PFSK-1 (cell line): Measurements from ENCODE around the gene RPL38.

Experiments used
- FOXP2 ChIP-seq: optimal IDR thresholded peaks from 2 replicates; pipeline ENCODE3; 2011; ENCODE audit warnings: borderline replicate concordance, control low read depth, inconsistent platforms; ENCODE audit not compliant: insufficient read depth; ENCODE audit errors: extremely low read length, extremely low read depth
- POLR2AphosphoS5 ChIP-seq: IDR thresholded peaks from 2 replicates; pipeline ENCODE4 v1.6.1; 2012; ENCODE audit warnings: low read depth, mild to moderate bottlenecking, control low read depth, low read length, moderate library complexity
- REST ChIP-seq, 2 experiments: IDR thresholded peaks; 2 replicates each; pipeline versions ENCODE4 v1.6.1 to v1.8.0; 2011 to 2012; ENCODE audit warnings: low read depth in 2 of 2, low read length in 2 of 2, control low read depth in 1 of 2, inconsistent platforms in 1 of 2, mild to moderate bottlenecking in 1 of 2, moderate library complexity in 1 of 2; ENCODE audit not compliant: insufficient read depth in 1 of 2
- SIN3A ChIP-seq: IDR thresholded peaks from 2 replicates; pipeline ENCODE4 v1.6.1; 2012; ENCODE audit warnings: mild to moderate bottlenecking, low read length, moderate library complexity, borderline replicate concordance; ENCODE audit not compliant: insufficient read depth
- TAF1 ChIP-seq: IDR thresholded peaks from 2 replicates; pipeline ENCODE4 v1.6.1; 2012; ENCODE audit warnings: low read length, control low read depth, borderline replicate concordance; ENCODE audit not compliant: insufficient read depth

RPL38 gene

DNA sequence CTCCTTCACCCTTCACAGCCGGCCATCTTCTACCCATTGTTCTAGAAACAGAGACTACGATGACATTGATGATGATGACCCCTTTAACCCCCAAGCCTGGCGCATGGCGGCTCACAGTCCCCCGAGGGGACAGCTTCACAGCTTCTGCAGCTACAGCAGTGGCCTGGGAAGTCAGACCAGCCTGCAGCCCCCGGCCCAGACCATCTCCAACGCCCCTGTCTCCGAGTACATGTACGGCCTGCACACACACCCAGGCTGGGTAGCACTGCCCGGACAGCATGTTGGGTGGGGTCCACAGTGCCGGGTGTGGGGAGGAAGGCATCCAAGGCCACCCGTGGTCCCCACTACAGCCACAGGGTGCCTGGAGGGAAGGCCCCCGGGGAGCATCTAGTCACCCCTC is 49.6 kb downstream of the RPL38 start:
- TF ChIP-seq POLR2AphosphoS5 (no peak), REST (IDR thresholded peaks at IDR 0.05; ENCODE audit: insufficient read depth in 1 of 2, low read depth in 2 of 2, low read length in 2 of 2) (no peak), TAF1 (no peak), FOXP2 (no peak), SIN3A (no peak)

- TF ChIP-seq REST (IDR thresholded peaks at IDR 0.05; ENCODE audit: insufficient read depth in 1 of 2, low read depth in 2 of 2, low read length in 2 of 2) (no peak), POLR2AphosphoS5 (no peak), FOXP2 (no peak), SIN3A (no peak), TAF1 (no peak)
Measured at GRCh38 chr17:74257311-74257710, 53.8 kb downstream of the RPL38 start.

- no peak for TF ChIP-seq FOXP2
- TF ChIP-seq REST (IDR thresholded peaks at IDR 0.05; ENCODE audit: insufficient read depth in 1 of 2, low read depth in 2 of 2, low read length in 2 of 2) = no peak
- TF ChIP-seq SIN3A = no peak
- TF ChIP-seq TAF1 = no peak
- TF ChIP-seq POLR2AphosphoS5 = no peak
Measured at GRCh38 chr17:74259667-74260524, 56.4 kb downstream of the RPL38 start.
